HEK293T (cell line): Measurements from ENCODE around the gene UEVLD.

Experiments
- CTCF ChIA-PET: fragments of 350-600 bp; formaldehyde crosslinking; extraction: SDS; loops from one replicate; lab custom pipeline; 2021; ENCODE audit warnings: antibody characterized with exemption, inconsistent platforms; lab: Yijun Ruan, JAX
- POLR2A ChIA-PET: fragments of 350-600 bp; formaldehyde crosslinking; extraction: SDS; loops from one replicate; lab custom pipeline; 2020; ENCODE audit warnings: antibody characterized with exemption, inconsistent platforms; lab: Yijun Ruan, JAX
- DNase-seq: peaks from one replicate; pipeline ENCODE4 v3.0.0; 2012; ENCODE audit warnings: mixed read lengths; ENCODE audit errors: extremely low spot score
- ARNT ChIP-seq: fragments of 450-650 bp; IDR thresholded peaks from 2 replicates; pipeline ENCODE4 v1.6.1; 2017; ENCODE audit warnings: mild to moderate bottlenecking
- BHLHE40 ChIP-seq: fragments of 450-650 bp; IDR thresholded peaks from 2 replicates; pipeline ENCODE4 v1.6.1; 2016; ENCODE audit warnings: mild to moderate bottlenecking, moderate library complexity, borderline replicate concordance
- CTBP1 ChIP-seq: fragments of 450-650 bp; IDR thresholded peaks from 2 replicates; pipeline ENCODE4 v1.6.1; 2016; ENCODE audit warnings: borderline replicate concordance
- ELF4 ChIP-seq: fragments of 450-650 bp; IDR thresholded peaks from 2 replicates; pipeline ENCODE4 v1.6.1; 2017; ENCODE audit warnings: antibody characterized with exemption
- FOXA1 ChIP-seq: fragments of 450-650 bp; IDR thresholded peaks from 2 replicates; pipeline ENCODE4 v1.6.1; 2016; ENCODE audit warnings: mild to moderate bottlenecking
- FOXK2 ChIP-seq: fragments of 450-650 bp; IDR thresholded peaks from 2 replicates; pipeline ENCODE4 v1.6.1; 2016; ENCODE audit warnings: mild to moderate bottlenecking
- FOXM1 ChIP-seq: fragments of 450-650 bp; IDR thresholded peaks from 2 replicates; pipeline ENCODE4 v1.6.1; 2017; ENCODE audit warnings: mild to moderate bottlenecking, borderline replicate concordance
- HDGF ChIP-seq: fragments of 450-650 bp; IDR thresholded peaks from 2 replicates; pipeline ENCODE4 v1.6.1; 2017; ENCODE audit warnings: antibody characterized with exemption, borderline replicate concordance
- L3MBTL2 ChIP-seq: fragments of 450-650 bp; conservative IDR thresholded peaks from 2 replicates; pipeline ENCODE4 v1.6.1; 2016; ENCODE audit warnings: mild to moderate bottlenecking
- LEF1 ChIP-seq: fragments of 450-650 bp; IDR thresholded peaks from 2 replicates; pipeline ENCODE4 v1.6.1; 2017; ENCODE audit warnings: mild to moderate bottlenecking, borderline replicate concordance
- NFRKB ChIP-seq: fragments of 450-650 bp; IDR thresholded peaks from 2 replicates; pipeline ENCODE4 v1.6.1; 2016; ENCODE audit warnings: mild to moderate bottlenecking, moderate library complexity
- PKNOX1 ChIP-seq: fragments of 450-650 bp; IDR thresholded peaks from 2 replicates; pipeline ENCODE4 v1.6.1; 2016
- SP1 ChIP-seq: fragments of 450-650 bp; IDR thresholded peaks from 2 replicates; pipeline ENCODE4 v1.6.1; 2017
- SUZ12 ChIP-seq: fragments of 450-650 bp; IDR thresholded peaks from 2 replicates; pipeline ENCODE4 v1.6.1; 2016; ENCODE audit warnings: mild to moderate bottlenecking
- TARDBP ChIP-seq: fragments of 450-650 bp; IDR thresholded peaks from 2 replicates; pipeline ENCODE4 v1.6.1; 2016
- ZNF384 ChIP-seq: fragments of 450-650 bp; IDR thresholded peaks from 2 replicates; pipeline ENCODE4 v1.6.1; 2016

The UEVLD gene

GRCh38 chr11:18588297-18589252 is at the start of gene UEVLD:
UEVLD (minus strand) TSS chr11:18588734; CDS start chr11:18588654, 80 bp downstream.
- CTCF ChIA-PET, result interaction anchor here (1.0 kb wide), 1 partner anchor 268 kb away, joined by 3 read pairs; no protein-coding TSS in a partner anchor
- DNase-seq, result peak; percentile 88
- POLR2A ChIA-PET, result interaction anchor here (0.6 to 2.7 kb wide), 6 partner anchors 10 to 1381 kb away, joined by 3 to 8 read pairs (median 4); partner anchors contain the start of genes PIK3C2A, SPTY2D1 and TSG101
- TF ChIP-seq HDGF, result no peak
- TF ChIP-seq SP1, result peak; percentile 30; the same call in 1 of the 2 replicates
- no peak for TF ChIP-seq ZNF384
- TF ChIP-seq SUZ12, result no peak
- no peak for TF ChIP-seq TARDBP
- TF ChIP-seq LEF1, result no peak
- no peak for TF ChIP-seq ARNT
- TF ChIP-seq CTBP1, result no peak
- TF ChIP-seq L3MBTL2, result peak; percentile 79
- TF ChIP-seq ELF4, result peak; percentile 60
- no peak for TF ChIP-seq BHLHE40
- no peak for TF ChIP-seq FOXA1
- TF ChIP-seq FOXM1, result no peak

GRCh38 chr11:18634140-18635032 is 45.9 kb upstream of the UEVLD start, which contains the start of gene SPTY2D1:
SPTY2D1 (minus strand) TSS chr11:18634342; CDS start chr11:18634257, 85 bp downstream.
- TF ChIP-seq ARNT (no peak), PKNOX1 (peak; percentile 70), ELF4 (peak; percentile 57; the same call in 1 of the 2 replicates), L3MBTL2 (peak; percentile 95)
- CTCF ChIA-PET, result no interaction called here
- POLR2A ChIA-PET, result interaction anchor here (0.9 to 3.0 kb wide), 15 partner anchors 9 to 250 kb away, joined by 3 to 8 read pairs (median 4); partner anchors contain the start of genes TMEM86A, TSG101 and UEVLD

GRCh38 chr11:18633256-18634139 is 45.0 kb upstream of the UEVLD start:
- ChIA-PET CTCF (no interaction called here), POLR2A (interaction anchor here (0.9 to 3.0 kb wide), 13 partner anchors 8 to 249 kb away, joined by 3 to 8 read pairs (median 4); partner anchors contain the start of genes TMEM86A and UEVLD)
- no peak for DNase-seq
- TF ChIP-seq ZNF384, result no peak
- TF ChIP-seq L3MBTL2, result no peak
- no peak for TF ChIP-seq LEF1
- TF ChIP-seq FOXA1, result no peak
- TF ChIP-seq SP1, result no peak
- TF ChIP-seq CTBP1, result no peak
- no peak for TF ChIP-seq SUZ12
- TF ChIP-seq TARDBP, result no peak
- TF ChIP-seq FOXK2, result no peak

More at GRCh38 chr11:18634140-18635032, 45.9 kb upstream of the UEVLD start, which contains the start of gene SPTY2D1:
- DNase-seq, result peak; percentile 95

DNA sequence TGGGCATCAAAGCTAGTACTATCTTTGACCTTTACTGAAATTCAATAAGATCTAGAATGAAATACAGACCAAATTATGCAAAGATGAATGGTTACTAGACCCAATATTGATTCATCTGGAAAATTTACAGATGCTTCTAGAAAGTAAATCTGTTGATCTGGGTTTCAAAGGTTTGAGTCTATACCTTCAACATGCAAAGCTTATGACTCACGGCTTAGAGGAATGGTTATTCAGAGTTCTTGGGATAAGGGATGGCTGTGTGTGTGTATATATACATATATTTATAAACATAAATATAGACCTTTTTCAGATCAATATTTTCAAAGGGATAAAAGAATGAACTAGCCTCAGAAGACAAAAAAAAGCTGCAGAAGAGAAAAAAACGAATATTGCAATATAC is 44.3 kb upstream of the UEVLD start:
- no peak for DNase-seq
- ChIA-PET CTCF (no interaction called here), POLR2A (interaction anchor here (1.2 to 3.0 kb wide), 4 partner anchors 10 to 89 kb away, joined by 3 to 8 read pairs (median 6); partner anchors contain the start of gene TMEM86A)
- TF ChIP-seq BHLHE40, result no peak
- TF ChIP-seq PKNOX1, result no peak
- TF ChIP-seq FOXK2, result no peak
- no peak for TF ChIP-seq TARDBP
- TF ChIP-seq FOXA1, result no peak
- TF ChIP-seq NFRKB, result no peak
- TF ChIP-seq SP1, result no peak
- TF ChIP-seq L3MBTL2, result no peak

GRCh38 chr11:18624161-18624560 is 35.6 kb upstream of the UEVLD start:
- CTCF ChIA-PET, result no interaction called here
- no peak for DNase-seq
- TF ChIP-seq LEF1 (no peak), L3MBTL2 (no peak), FOXM1 (no peak), BHLHE40 (no peak), FOXA1 (no peak)
- POLR2A ChIA-PET, result interaction anchor here (2.4 kb wide), 1 partner anchor 10 kb away, joined by 8 read pairs; the partner anchor contains the start of gene SPTY2D1
